Measurements from ENCODE around the gene HORMAD2.

Gene HORMAD2, protein sequence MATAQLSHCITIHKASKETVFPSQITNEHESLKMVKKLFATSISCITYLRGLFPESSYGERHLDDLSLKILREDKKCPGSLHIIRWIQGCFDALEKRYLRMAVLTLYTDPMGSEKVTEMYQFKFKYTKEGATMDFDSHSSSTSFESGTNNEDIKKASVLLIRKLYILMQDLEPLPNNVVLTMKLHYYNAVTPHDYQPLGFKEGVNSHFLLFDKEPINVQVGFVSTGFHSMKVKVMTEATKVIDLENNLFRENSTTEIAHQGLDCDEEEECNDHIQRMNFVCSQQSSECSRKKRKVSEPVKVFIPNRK

DNA sequence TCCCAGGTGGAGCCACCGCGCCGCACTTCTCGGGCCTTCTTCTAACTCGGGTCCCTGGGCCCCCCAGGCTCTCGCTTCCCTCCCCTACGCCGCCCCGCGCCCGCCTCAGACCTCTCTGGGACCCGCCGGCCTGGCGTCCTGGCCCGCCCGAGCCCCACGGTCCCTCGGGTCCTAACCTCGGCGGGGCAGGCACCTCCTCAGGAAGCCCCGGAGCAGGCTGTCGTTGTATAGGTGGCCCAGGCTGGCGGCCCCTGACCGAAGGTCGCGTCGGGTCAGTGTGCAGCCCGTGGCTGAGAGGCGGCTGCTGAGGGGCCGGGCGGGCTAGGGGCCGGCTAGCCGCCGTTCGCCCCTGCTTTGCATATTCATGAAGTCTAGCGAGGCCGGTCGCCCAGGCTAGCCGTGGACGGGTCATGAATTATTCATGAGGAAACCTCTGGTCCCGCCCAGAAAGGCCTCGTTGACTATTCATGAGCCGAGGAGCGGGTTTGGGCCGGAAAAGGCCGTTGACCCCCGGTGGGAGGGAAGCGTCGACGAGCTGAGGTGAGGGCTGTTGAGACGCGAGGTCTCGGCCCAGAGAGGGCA, at the start of gene HORMAD2:
TSS of gene HORMAD2 (plus strand) at position 513 of the 582 bp plus-strand sequence. CDS start 13,489 bp downstream, outside the sequence.
- no peak for FAIRE-seq

DNA sequence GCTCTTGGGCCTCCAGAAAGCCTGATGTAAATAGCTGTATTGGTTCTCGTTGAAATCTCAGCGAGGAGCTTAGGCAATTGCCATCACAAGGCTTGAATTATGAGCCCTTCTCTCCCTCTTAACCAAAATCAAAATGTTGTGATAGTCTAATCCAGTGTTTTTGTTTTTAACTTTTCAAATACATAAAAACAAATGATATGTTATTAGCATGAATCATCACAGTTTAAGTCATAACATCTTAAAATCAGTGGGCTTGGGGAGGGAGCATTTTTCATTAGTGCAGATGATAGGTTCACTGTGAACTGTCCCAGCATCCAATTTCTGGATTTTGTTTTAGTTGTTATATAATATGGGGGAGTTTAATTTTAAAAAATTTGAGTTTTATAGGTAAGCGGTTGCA, 48.9 kb upstream of the HORMAD2 start:
- no peak for FAIRE-seq

DNA sequence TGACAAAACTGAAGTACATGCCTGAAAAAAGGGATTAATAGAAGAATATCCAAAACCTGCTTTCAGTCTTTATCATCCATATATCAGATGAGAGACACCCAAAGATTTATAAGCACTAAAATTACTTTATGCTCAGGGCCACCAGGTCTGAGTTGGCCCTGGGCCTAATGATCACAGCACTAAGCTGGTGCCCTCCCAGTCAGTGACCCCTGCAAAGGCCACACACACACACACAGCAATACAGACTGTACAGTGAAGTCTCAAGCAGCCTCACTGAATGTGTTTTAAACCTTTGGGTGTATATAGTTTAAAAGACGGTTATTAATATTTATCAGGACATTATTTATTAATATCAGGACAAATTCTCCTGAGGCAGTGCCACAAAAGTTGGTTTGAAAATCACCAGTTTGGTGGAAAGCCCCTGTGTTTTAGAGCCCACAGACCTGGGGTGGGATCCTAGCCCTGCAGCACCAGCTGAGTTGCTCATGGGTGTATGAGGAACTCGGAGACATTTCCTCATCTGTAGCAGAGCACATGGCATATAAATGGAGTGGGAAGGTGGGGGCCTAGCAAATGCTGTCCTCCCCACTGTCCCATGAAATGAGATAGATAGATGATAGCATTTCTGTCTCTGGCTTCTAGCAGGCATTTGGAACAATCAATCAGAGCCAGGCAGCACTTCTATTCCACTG, 48.4 kb upstream of the HORMAD2 start:
- no peak for FAIRE-seq

DNA sequence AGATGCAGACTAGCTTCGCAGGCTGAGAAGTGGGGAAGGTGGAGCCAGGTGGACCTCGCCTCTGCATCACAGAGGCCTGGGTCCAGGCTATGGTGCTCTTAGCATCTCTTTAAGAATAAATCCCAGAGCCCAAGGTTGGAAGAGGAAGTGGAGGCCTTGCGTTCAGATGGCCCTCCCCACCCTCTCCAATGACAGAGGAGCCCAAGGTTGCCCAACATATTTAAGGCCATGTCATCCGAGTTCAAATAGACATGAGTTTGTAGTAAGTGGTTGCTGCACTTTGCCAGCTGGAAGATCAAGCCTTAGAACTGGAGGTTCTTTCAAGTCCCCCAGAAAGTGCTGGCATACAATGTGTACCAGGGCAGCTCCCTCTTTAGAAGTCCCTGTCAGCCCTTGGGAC, 47.1 kb upstream of the HORMAD2 start:
- FAIRE-seq = no peak

DNA sequence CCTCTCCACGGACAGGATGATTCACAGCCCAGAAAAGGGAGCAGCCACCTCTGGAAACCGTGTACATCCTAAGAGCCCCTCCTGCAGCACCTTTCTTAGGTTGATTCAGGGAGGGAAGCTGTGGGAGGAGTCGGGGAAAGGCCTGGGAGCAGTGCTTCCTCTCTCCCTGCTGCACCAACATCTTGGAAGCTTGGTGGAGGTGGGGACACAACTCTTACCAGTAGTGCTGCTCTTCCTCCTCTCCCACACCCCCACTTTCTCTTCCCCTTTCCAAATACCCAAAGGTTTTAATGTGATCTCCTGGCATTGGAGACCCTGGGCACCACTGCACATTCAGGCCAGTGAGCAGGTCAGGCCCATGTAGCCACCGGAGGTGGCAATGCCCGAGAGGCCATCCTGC, 46.4 kb upstream of the HORMAD2 start:
- no peak for FAIRE-seq

DNA sequence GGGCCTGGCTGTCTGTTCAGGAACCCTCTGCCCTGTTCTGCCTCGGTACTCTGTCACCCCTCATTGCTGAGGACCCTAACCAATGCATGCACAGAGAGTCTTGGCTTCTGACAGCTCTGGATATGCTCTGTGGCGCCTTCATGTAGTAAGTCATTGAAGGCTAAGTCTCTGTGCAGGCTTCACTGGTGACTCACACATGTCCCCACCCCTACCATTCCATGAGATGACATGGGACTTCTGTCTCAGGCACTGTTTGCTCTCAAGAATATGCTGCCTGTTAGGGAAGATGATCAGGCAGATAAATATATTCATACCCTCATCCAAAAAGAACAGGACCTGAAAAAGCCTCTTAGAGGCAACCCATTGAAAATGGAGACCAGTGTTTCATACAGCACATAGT, 43.6 kb upstream of the HORMAD2 start:
- FAIRE-seq = no peak

DNA sequence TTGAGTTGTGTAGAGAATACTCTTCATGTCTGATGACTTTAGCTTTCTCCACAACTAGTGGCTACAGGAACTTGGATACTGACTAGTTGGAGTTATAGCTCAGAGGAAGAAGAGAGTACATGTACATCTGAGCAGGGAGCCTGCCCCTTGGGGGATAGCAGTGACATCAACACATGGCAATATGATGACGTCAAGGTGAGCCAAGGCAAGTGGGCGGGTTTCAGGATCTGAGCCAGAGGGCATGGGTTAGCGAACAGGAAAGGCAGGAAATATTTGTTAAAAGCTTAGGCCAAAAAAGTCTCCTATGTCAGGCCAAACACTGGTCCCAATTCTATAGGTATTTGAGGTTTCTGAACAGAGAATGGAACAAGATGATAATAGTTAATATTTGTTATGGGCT, 42.0 kb upstream of the HORMAD2 start:
- no peak for FAIRE-seq

DNA sequence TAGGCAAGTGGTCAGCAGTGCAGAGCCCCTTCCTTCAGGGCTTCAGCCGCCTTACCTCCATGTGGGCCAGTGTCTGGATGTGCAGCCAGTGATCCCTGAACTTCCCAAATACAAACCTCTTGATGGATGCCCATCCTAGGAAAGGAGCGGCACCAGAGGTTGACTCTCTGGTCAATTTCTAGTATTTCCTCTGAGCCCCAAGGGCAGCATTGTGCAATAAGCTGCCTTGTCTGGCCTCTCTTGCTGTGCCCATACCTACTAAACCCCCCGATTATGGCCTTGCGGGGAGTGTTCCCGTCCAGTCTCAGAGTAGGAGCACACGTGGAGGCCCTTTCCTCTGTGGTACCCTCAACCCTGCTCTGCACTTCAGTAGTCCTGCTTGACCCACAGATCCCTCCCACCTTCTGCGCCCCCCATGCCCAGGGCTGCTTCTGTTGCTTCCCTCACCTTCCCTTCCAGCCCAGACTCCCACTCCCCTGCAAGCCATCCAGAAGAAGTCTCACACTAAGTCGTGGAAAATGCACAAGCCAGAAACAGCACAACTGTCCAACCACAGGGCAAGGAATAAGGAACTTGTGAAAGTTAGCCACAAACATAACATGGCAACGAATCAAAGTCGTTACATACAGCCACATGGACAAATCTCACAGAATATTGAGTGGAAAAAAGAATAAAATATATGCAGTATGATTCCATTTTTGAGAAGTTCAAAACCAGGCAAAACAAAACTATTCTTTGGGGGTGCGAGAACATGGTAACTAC, 39.6 kb upstream of the HORMAD2 start:
- FAIRE-seq = no peak

DNA sequence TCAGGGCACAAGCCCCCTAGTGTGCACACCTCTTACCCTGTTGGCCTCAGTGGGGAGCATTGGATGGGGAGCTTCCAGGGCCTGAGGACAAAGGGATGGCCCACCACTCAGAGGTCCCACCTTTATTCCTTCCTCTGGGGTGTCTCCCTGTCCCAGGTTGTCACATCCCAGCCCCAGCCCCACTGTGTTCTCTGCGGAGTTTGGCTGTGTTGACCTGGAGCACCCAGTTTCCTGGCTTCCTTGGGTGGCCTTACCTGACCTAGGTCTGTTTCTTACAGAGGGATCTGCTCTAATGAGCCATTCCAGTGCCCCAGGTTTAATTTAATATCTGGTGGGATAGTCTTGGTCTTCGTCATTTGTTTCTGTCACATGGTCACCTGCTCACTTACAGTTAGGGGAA, 38.8 kb upstream of the HORMAD2 start:
- no peak for FAIRE-seq

DNA sequence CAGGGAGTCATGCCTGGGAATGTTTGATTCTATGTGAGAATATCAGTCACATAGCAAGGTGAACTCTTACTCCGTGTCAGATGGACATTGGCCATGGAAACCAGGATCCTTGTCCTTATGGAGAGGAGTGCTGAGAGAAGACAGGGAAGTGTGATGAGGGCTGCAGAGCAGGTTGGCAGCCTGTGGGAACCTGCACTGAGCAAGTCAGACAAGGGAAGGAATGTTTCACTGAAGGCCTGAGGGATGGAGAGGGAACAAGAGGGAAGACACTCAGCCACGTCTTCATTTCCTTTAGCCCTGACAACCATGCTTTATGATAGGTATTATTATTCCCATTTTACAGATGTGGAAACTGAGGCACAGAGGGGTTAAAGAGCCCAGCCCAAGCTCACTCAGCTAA, 38.4 kb upstream of the HORMAD2 start:
- no peak for FAIRE-seq

DNA sequence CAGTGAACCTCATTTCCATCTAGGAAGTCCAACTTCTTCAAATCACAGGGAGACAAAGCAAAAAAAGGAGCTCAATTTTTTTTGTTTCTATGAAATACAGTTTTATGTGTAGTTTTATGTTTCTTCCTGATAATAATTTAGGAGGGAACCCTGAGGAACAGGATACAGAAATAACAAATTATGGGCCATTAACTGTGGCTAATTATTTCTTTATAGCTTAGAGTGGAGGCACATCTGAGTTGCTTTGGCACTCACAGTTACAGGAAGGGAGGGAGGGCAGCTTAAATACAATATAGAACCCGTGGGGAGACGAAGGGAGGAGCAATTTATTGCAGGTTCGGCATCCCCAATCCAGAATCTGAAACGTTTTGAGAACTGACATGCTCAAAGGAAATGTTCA, 37.1 kb upstream of the HORMAD2 start:
- FAIRE-seq = no peak

DNA sequence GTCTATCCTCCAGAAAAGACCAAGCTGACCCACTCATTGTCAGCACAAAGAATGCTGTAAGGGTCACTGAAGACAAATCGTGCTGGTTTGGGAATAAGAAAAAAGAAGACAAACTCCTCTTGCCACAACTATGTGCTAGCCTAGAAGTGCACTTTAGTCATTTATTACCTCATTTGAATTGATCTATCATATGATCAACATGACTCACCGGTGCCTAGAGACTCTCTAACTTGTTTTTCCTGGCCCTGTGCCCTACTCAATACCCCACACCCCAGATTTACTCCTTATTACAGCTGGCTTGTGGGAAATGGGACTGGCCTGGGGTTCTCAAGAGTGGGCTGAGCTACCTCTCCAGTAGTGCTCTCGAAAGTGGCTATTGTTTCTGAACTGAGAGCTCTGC, 35.9 kb upstream of the HORMAD2 start:
- FAIRE-seq = no peak

DNA sequence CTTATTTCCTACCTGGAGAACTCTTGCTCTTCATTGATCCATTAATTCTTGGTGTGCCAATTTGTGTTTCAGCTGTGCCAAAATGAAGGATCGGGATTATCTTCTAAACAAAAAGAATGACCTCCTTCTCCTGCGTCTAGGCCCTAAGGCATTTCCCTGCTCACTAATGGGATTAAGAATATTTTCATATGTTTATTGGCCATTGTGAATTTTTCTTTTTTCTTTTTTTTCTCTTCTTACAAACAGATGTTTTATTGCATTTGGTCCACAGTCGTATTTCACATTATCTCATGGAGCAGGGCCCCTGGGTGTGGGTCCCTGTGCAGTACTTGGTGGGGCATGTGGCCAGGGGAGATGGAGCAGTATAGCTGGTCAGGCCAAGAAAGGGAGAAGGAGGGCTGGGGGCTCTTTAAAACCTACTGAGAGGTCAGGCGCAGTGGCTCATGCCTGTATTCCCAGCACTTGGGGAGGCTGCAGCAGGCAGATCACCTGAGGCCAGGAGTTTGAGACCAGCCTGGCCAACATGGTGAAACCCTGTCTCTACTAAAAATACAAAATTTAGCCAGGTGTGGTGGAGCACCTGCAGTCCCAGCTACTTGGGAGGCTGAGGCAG, 35.3 kb upstream of the HORMAD2 start:
- no peak for FAIRE-seq

DNA sequence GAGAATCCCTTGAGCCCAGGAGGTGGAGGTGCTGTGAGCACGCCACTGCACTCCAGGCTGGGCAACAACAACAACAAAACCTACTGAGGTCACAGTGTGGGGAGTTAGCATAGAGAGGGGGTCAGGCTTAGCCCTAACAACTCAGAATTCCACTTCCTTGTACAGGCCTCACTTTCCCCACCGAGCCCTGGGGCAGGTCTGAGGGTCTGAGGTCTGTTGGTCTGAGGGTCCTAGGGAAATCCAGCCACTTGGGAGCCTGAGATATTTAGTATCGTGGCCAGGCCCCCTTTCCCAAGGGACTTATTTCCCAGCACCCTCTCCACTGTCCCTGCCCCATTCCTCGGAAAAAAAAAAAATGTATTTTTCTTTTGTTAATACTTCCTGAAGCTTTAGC, 34.8 kb upstream of the HORMAD2 start:
- FAIRE-seq = no peak

DNA sequence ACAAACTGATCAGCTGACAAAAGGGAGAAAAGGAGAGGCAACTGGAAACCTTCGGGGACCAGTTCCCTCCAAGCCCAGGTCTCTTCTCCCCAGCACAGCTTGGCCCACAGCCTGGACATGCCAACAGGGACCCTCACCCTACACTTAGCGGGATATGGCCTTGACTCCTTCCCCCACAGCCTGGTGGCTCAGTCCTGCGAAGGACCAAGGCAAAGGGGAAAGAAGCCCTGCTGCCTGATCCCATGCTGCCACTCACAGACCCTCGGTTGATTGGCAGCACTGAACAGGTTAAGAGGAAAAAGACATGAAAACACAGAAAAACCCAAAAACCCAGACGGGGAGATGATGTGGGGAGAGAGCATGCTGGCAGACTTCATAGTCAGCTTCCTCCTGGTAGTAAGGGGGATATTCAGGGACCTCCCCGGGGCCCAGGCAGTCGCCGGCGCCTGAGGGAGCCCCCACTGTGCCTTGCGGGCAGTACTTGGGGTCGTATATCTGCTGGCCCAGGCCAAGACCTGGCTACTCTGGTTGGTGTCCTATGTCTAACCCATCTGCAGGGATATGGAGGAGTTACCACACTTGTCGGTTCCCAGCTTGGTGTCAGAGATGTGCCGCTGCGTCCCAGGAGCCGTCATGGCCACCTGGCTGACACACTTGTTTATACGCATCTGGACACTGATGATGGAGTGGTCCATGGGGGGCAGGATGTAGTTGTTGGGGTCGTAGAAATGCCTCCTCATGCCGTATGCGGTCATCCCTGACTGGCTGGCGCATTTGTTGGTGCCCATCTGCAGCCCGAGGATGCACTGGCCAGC, 34.2 kb upstream of the HORMAD2 start:
- FAIRE-seq = no peak

DNA sequence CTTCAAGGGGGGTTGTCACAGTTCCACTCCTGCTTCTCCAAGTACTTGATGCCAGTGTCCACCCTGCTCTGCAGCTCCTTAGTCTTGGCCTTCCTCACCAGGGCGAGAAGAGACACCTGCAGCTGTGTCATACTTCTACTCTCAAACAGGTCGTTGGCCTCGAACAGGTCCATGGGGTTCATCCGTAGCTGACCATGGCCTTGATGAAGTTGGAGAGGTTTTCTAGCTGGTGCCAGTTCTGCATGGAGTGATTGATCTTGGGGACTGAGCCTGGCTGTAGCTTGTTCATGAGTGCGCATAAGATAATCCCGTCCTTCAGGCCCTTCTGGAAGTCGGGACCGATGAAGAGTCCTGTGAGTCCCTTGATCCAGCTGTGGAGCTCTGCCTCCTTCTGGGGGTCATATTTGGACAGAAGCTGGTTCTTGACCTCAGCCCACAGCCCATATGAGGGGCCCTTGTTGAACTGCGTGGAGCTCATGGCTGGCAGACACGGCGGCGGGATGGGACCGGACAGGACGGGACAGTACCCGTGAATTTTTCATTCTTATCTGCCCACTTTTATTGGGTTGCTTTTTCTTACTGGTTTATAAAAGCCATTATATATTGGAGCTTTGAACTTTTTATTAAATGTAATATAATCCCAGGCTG, 33.4 kb upstream of the HORMAD2 start:
- no peak for FAIRE-seq

DNA sequence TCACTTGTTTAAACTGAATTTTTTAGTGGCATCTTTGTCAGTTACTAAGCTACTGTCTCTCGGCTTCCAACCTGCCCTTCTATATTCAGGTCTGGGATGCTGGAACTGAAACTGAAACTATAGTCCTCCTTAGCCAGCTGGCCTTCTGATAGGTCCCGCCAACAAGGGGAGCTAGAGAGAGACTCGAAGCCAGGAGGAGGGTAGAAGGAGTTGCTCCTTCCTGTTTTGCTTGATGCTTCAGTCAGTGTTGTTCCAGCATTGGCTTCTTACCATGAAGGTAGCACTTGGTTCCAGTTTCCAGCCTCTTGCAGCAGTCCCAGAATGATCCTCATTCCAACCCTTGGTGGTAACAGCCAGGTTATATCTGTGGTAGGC, 32.9 kb upstream of the HORMAD2 start:
- no peak for FAIRE-seq

DNA sequence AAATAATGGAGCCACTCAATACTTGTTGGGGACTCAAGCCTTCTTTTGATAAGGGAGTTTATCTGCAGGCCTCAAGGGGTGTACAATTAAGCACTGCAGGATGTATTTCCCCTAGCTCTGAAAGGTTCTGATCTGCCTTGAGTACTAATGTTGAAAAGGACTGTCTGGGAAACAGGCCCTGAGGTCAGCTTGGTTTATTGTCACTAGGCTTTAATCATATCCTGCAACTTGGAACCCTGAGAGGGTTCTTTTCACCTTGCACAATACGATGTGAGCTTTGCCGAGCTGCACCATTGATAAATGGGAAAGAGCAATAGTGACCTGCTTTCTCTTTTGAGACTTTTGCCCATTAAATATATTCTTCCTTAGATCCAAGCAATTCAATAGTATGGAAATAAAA, 31.6 kb upstream of the HORMAD2 start:
- no peak for FAIRE-seq

DNA sequence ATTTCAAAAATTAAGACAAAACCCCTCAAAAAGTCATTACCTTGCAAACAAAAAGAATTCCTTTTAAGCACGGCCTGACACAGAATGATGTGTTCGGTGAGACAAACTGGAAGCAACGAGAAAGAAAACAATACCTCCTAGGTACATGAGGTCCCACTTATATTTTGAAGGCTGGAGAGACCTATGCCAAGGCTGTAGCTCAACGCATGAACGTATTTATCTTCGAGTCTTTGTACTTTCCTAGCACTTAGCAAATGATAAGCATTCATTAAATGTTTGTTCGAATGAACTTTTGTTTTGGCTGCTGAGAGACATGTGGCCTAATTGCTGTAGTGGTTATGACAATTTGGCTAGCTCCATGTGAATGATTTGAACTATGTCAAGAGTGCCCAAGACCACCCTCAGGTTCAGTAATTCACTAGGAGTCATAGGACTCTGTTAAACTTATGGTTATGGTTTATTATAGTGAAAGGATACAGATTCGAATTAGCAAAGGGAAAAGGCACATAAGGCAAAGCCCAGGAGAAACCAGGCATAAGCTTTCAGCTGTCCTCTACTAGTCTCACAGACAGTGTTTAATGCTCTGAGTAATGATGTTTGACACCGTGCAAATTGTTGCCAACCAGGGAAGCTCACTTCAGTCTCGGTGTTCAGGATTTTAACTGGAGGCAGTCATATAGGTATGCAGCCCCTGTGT, 26.0 kb upstream of the HORMAD2 start:
- FAIRE-seq = no peak

DNA sequence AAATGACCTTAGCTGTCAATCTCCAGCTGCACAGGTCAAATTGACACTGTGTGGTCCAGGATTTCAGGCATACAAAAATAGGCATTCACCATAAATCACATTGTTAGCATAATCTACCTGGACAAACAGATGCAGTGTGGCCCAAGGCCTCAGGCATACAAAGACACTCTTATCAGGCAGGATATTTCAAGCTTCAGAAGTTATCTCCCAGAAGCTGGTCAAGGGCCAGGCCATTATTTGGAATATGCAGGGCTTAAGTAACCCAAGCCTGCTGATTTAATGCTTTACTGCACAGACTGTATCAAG, 25.5 kb upstream of the HORMAD2 start:
- no peak for FAIRE-seq

DNA sequence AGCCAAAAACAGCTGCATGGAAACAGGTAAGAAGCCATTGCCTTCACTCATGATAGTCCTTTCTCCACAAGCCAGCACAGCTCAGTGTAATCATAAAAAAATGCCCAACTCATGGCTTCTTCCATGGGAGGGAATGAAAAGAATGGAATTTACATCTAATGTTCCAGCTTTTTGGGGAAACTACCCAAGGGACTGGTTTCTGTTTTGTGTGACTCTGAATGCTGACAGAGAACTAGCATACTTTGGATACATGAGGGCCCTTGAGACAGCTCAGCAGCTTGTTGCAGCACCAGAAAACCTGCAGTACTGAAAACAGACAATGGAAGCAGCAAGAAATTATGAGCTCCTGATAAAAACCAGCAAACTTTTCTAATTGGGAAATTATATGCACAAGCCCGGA, 24.2 kb upstream of the HORMAD2 start:
- no peak for FAIRE-seq
